Tibial nerve (tissue), 4 donors: ENCODE results near the gene SUSD5.

Source experiments
- EP300 ChIP-seq, 2 donors: sonication (generic); formaldehyde crosslinking; IDR thresholded peaks; one replicate each; pipeline ENCODE4 v1.6.1; 2017; ENCODE audit warnings: antibody characterized with exemption in 2 of 2, mild to moderate bottlenecking in 1 of 2
- POLR2A ChIP-seq, 2 donors: fragments of 450-650 bp; IDR thresholded peaks; one replicate each; pipeline ENCODE4 v1.6.1; 2017; ENCODE audit warnings: antibody characterized with exemption in 2 of 2, mild to moderate bottlenecking in 2 of 2, moderate library complexity in 2 of 2
- TF ChIP-seq, protein P1 (sequence below), 5 experiments: fragments of 200-600 bp in 3 of 5; fragments of 450-650 bp in 2 of 5; sonication (generic) in 3 of 5; IDR thresholded peaks; one replicate each; pipeline ENCODE4 v1.5.1; 2016 to 2019; ENCODE audit warnings: antibody characterized with exemption in 5 of 5, mild to moderate bottlenecking in 3 of 5, moderate library complexity in 2 of 5

DNA sequence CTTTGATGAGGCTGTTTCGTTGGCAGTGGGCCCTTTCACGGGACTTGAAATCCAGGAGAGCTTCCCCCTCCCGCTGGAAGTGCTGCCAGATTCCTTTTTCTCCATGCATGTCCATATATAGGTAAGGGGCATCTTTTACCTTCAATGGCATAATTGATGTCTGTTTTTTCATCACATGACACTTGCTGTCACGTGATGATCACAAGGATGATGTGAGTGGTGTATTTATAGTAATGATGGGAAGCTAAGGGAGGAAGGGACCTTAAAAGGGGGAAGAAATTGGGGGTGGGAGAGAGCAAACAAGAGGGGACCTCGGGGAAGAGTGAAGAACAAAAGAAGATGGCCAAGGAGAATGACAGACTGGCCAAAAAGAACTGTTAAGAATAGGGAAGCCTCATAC is 11.3 kb upstream of the SUSD5 start:
- no peak for TF ChIP-seq POLR2A (IDR thresholded peaks at IDR 0.05)
- no peak for TF ChIP-seq EP300 (IDR thresholded peaks at IDR 0.05)
- TF ChIP-seq, protein P1, sequence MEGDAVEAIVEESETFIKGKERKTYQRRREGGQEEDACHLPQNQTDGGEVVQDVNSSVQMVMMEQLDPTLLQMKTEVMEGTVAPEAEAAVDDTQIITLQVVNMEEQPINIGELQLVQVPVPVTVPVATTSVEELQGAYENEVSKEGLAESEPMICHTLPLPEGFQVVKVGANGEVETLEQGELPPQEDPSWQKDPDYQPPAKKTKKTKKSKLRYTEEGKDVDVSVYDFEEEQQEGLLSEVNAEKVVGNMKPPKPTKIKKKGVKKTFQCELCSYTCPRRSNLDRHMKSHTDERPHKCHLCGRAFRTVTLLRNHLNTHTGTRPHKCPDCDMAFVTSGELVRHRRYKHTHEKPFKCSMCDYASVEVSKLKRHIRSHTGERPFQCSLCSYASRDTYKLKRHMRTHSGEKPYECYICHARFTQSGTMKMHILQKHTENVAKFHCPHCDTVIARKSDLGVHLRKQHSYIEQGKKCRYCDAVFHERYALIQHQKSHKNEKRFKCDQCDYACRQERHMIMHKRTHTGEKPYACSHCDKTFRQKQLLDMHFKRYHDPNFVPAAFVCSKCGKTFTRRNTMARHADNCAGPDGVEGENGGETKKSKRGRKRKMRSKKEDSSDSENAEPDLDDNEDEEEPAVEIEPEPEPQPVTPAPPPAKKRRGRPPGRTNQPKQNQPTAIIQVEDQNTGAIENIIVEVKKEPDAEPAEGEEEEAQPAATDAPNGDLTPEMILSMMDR (IDR thresholded peaks at IDR 0.05), result no peak
